ENCODE data around the gene TCTN3.
"Not testable (repeated sequence)": the region's sequence is repeated elsewhere in the genome, so short reads cannot be mapped to it uniquely, and the experiment has no call there.

The TCTN3 gene, protein sequence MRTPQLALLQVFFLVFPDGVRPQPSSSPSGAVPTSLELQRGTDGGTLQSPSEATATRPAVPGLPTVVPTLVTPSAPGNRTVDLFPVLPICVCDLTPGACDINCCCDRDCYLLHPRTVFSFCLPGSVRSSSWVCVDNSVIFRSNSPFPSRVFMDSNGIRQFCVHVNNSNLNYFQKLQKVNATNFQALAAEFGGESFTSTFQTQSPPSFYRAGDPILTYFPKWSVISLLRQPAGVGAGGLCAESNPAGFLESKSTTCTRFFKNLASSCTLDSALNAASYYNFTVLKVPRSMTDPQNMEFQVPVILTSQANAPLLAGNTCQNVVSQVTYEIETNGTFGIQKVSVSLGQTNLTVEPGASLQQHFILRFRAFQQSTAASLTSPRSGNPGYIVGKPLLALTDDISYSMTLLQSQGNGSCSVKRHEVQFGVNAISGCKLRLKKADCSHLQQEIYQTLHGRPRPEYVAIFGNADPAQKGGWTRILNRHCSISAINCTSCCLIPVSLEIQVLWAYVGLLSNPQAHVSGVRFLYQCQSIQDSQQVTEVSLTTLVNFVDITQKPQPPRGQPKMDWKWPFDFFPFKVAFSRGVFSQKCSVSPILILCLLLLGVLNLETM

DNA sequence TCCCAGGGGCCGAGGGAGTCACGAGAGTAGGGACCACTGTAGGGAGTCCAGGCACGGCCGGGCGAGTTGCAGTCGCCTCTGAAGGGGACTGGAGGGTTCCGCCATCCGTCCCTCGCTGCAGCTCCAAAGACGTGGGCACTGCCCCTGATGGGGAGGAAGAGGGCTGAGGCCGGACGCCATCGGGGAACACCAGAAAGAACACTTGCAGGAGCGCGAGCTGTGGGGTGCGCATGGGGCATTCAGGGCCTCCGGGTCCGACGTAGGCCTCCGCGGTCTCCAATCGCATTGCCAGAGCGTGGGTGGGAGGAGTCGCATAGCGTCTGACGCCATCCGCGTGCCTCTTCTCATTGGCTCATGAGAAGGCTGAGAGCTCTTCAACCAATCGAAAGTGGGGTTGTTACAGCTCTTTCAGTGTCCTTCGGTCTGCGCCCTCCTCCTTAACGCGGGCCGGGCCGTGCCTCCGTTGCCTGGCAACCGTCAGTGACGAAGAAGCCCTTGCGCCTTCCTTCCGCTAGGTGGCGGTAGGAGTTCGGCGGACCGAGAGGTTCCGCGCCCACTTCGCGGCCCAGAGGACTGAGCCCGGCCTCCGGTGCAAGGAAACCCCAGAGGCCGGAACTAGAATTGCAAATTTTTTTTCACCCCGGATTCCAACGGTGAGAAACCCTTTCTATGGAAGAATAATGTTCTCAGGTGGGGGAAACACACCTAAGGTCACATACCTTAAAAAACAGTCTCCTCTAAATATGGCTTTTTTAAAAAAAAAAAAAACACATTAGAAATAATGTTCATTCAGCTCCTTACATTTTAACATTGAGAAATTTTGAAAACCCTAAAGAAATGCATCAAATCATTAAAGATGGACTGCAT lies at the start of gene TCTN3:
TSS of gene TCTN3 (minus strand) at position 260 of the 867 bp plus-strand sequence. CDS start at position 232, 28 bp downstream.
- peak; percentile 96 for DNase-seq (ENCODE audit: low read depth)

DNA sequence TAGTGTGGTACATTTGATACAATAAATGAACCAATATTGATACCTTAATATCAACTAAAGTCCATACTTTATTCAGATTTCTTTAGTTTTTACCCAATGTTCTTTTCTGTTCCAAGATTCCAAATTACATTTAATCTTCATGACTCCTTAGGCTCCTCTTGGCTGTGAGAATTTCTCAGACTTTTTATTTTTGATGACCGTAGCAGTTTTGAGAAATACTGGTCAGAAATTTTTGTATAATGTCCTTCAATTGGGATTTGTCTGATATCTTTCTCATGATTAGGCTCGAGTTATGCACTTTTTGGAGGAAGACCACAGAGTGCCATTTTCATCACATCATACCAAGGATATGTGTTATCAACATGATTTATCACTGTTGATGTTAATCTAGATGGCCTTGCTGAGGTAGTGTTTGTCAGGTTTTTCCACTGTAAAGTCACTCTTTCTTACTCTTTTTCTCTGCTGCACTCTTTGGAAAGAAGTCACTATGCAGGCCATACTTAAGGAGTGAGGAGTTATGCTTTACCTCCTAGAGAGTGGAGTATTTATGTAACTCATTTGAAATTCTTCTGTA lies 49.3 kb upstream of the TCTN3 start:
- no peak for DNase-seq (ENCODE audit: low read depth)

DNA sequence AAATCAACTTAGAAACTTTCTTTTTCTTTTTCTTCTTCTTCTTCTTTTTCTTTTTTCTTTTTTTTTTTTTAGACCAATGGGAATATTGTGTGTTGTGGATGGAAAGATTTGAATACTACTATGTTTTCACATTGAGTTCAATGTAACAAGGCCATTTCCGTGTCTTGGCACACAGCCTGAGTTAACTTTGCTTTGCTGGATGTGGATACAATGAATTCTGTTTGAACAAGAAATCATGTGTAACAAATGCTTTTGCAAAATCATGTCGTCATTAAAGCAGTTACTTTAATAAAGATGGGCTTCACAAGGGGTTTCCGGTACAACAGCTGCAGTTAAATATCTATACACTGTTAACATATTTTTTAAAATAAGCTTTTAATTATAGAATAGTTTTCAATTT lies 48.8 kb upstream of the TCTN3 start:
- no peak for DNase-seq (ENCODE audit: low read depth)

DNA sequence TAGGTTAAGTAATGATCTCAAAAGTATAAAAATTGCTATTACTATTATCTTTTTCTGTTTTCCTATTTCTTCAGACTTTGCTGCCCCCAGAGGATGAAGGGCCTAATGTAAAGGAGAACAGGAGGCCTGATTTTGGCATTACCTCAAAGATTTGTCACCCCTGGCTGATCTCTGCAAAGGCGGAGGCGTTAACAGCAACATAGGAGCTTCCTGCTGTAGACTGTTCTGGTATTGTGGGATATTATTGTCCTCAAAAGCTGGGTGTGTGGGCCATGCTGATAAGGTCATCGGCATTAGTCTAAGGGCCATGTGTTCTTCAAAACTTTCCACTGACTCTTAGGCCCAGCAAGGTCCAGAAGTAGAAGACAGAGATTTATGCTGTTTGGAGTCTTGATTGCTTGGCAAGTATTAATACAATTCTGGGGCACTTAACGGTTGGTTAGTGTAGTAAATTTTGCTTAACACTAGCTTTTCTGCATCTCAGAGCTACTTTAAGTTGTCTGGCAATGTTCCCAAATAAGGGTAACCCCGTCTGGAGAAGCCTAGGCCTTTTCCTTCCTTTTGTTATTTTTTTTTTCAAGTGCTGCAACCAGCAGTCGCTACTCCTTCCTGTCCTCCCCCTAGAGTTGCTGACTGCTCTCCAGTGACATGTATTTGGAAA lies 48.2 kb upstream of the TCTN3 start:
- DNase-seq (ENCODE audit: low read depth) = no peak

DNA sequence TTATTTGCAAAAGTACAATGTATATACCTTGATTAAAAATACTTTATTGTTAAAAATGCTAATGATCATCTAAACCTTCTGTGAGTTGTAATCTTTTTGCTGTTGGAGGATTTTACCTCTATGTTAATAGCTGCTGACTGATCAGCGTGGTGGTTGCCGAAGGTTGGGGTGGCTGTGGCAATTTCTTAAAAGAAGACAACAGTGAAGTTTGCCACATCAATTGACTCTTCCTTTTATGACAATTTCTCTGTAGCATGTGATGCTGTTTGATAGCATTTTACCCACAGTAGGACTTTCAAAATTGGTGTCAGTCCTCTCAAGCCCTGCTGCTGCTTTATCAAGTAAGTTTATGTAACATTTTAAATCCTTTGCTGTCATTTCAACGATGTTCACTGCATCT lies 45.3 kb upstream of the TCTN3 start:
- DNase-seq (ENCODE audit: low read depth) = no peak

DNA sequence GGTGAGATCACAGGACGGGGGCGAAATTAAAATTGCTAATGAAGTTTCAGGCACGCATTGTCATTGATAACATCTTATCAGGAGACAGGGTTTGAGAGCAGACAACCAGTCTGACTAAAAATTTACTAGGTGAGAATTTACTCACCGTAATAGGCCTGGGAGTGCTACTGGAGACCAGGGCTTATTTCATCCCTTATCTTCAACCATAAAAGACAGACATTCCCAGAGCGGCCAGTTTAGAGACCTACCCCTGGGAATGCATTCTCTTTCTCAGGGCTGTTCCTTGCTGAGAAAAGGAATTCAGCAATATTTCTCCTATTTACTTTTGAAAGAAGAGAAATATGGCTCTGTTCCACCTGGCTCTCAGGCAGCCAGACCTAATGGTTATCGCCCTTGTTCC lies 39.2 kb upstream of the TCTN3 start:
- DNase-seq (ENCODE audit: low read depth) = not testable (repeated sequence)

DNA sequence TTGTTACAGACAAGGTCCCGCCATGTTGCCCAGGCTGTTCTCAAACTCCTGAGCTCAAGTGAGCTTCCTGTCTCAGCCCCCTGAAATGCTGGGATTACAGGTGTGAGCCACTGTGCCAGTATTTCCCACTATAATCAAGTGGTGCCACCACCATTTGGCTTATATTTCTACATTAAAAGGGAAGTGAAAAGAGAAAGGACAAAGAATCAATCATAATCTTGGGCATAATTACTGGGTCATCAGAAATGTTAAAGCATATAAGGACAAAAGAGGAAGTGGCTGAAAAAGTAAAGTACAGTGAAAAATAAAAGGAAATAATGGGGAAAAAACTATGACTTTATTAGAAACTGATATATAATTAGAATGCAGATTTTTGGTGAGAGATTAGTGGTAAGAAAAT lies 36.5 kb upstream of the TCTN3 start:
- DNase-seq (ENCODE audit: low read depth) = no peak

DNA sequence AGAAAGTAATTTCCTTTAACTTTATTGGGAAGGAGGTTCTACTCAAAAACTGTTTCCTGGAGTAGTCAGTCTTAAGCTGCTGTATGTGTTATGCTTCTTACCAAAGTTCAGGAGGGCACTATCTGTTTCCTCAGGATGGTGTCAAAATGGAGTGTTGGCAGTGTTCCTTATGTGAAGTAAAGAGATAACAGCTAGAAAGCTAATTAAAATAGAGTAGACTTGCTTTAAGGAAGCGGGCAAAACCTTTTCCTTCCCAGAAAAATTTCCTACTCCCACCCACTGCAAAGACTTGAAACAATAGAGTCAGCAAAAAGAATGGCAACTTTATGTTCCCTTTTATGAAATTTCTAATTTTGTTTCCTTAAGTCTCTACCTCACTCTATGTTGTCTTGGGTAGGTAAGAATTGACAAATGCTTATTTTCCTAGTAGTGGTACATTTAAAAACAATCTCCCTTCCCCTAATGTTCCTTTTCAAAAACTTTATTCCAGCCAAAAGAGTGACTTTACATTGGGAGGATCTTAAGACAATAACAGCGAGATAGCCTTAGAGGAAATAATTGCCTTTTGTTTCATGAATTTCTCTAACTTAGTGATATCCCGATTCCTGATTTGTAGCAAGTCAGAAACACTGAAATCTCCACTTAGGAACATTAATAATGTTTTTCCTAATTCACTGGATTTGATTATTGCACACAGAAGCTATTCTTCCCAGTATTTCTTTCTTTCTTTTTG lies 35.8 kb upstream of the TCTN3 start:
- DNase-seq (ENCODE audit: low read depth) = no peak

DNA sequence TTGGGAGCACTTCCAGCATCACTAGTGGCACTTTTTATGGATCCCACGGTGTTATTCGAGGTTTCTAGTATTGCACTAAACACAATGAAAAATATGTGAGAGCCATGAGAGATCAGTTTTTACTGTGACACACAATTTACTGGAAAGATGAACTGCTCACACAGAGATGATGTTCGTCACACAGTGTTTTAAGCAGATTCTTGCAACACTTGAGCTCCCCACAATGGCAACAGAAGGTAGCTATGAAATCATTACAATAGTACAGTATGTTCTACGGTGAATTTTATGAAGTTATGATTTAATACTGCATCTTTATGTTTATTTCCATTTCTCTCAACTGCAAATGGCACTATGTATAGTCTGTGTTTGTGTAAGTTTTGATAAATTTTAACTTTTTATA lies 34.8 kb upstream of the TCTN3 start:
- DNase-seq (ENCODE audit: low read depth) = no peak

DNA sequence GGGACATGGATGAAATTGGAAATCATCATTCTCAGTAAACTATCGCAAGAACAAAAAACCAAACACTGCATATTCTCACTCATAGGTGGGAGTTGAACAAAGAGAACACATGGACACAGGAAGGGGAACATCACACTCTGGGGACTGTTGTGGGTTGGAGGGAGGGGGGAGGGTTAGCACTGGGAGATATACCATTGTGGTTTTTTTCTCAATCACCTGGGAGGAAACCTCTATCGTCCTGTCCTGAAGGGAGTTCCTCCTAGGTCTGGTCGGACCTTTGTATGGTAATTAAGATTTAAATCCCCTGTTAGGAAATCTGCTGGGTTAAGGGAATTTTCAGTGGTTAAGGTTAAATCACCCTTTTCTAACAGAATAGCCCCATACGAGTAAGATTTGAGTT lies 28.8 kb upstream of the TCTN3 start:
- not testable (repeated sequence) for DNase-seq (ENCODE audit: low read depth)

DNA sequence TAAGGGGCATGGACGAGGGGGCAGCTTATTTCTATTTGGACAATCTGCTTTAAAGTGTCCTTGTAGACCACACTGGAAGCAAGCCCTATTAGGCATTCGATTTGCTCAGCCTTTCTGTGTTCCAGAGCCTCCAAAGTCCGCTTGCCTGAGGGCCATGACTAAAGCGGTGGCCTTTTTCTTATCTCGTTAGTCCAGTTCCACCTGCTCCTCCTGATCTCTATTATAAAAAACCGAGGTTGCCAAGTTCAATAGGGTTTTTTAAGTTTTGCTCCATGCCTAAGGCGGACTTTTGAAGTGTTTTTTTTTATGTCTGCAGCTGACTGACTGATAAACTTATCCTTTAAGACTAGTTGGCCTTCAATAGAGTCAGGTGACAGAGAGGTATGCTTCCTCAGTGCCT lies 27.0 kb upstream of the TCTN3 start:
- not testable (repeated sequence) for DNase-seq (ENCODE audit: low read depth)

DNA sequence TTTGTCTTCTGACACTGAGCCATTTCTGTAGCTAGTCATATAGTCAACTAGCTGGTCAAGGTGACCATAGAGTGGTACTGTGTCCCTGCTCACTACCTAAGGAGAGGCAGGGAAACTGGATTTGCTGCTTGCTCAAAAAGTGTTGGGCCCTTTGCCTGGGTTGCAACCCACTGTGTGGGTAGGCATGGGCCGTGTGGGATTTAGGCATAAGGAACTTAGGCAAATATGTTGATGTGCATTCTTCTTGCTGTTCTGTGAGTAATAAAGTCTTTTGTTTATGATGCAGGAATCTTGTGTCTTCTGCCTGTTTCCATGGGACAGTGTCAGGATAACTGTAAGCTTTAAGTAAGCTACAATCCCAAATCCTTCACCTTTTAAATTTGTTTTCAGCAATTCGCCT lies 23.1 kb upstream of the TCTN3 start:
- no peak for DNase-seq (ENCODE audit: low read depth)

DNA sequence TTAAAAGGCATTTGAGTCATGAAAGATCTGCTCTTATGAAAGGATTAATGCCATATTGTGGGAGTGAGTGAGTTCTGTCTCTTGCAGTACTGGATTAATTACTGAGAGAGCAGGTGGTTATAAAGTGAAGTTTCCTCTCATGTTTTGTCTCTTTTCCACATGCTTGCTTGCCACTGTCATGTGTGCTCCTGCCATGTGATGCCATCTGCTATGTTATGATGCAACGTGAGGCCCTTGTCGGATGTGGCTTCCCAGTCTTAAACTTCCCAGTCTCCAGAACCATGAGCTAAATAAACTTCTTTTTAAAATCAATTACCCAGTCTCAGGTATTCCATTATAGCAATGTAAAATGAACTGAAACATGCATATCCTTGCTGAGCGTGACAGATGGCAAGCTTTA lies 22.7 kb upstream of the TCTN3 start:
- no peak for DNase-seq (ENCODE audit: low read depth)

DNA sequence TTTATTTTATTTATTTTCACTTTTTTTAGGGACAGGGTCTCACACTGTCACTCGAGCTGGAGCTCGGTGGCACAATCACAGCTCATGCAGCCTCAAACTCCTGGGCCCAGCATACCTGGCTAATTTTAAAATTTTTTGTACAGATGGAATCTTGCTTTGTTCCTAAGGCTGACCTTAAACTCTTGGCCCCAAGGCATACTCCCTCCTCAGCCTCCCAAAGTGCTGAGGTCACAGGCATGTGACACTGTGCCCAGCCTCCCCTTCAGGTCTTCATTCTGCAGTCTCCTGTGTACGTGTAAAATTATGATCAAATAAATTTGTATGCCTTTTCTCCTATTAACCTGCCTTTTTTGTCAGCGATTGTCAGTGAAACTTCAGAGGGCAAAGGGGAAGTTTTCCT lies 17.8 kb upstream of the TCTN3 start:
- DNase-seq (ENCODE audit: low read depth) = no peak

DNA sequence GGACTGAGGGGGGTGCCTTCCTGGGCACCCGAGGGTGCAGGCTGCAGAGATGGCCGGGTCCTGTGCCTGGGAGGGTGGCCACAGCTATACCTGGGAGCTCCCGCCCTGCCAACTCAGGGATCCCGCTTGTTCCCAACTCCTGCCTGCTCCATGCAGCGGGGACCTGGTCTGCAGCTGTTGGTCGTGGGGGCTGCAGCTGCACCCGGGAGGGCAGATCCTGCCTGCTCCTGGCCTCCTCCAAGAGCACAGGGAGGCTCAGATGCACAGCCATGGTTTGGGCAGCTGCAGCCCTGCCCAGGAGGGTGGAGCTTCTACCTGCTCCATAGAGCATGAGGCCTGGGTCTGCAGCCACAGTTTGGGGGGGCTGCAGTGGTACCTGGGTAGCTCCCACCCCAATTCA lies 13.3 kb upstream of the TCTN3 start:
- no peak for DNase-seq (ENCODE audit: low read depth)

DNA sequence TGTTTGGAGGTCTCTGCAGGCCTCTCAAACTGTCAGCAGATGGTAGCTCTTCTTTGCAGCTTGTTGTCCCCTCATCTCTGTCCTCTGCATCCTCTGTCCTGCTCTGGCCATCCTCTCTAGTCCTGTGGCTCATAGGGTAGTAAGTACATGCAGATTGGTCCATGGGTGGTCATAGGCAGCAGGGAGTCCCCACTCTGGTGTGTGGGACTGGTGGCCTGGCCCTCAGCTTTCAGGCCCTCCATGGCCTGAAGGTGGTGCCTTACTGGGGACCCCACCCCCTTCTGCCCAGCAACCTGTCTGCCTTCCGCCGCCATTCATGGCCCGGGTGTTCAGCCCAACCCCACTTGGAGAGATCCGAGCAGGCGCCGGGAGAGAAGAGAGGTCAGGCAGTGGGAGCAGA lies 12.8 kb upstream of the TCTN3 start:
- no peak for DNase-seq (ENCODE audit: low read depth)

DNA sequence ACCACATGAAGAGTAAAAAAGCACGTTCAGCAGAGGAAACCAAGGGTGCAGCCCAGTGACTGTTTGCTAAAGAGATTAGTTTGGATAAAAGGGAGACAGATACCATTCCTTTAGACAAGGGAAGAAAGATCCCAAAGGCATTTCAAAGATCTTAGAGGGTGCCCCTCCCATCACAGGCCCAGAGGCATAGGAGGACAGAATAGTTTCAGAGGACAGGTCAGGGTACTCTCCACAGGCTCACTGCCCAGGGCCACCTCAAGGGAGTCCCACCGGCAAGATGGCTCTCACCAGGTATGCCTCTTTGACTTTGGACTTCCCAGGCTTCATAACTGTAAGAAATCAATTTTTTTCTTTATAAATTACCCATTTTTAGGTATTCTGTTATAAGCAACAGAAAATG lies 4.7 kb upstream of the TCTN3 start:
- DNase-seq (ENCODE audit: low read depth) = no peak

DNA sequence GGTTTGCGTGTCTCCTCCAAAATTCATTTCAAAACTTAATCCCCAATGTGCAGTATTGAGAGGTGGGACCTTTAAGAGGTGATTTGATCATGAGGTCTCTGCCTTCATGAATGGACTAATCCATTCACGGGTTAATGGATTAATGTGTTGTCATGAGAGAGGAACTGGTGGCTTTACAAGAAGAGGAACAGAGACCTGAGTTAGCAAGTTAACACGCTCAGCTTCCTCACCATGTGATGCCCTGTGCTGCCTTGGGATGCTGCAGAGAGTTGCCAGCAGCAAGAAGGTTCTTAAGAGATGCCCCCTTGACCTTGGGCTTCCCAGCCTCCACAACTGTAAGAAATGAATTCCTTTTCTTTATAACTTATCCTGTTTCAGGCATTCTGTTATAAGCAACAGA lies 3.7 kb upstream of the TCTN3 start:
- no peak for DNase-seq (ENCODE audit: low read depth)

DNA sequence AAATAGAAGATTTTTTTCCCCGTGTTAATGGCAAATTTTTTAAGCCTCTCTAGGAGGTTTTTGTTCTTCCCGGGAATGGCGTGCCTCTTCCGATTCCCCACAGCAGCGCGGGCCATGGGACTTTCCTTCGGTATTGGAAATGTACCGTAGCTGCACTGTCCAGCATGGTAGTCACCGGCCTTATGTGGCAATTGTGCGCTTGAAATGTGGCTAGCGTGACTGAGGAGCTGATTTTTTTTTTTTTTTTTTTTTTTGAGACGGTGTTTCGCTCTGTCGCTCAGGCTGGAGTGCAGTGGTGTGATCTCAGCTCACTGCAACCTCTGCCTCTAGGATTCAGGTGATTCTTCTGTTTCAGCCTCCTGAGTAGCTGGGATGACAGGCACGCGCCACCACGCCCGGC lies 938 bp upstream of the TCTN3 start:
- no peak for DNase-seq (ENCODE audit: low read depth)

DNA sequence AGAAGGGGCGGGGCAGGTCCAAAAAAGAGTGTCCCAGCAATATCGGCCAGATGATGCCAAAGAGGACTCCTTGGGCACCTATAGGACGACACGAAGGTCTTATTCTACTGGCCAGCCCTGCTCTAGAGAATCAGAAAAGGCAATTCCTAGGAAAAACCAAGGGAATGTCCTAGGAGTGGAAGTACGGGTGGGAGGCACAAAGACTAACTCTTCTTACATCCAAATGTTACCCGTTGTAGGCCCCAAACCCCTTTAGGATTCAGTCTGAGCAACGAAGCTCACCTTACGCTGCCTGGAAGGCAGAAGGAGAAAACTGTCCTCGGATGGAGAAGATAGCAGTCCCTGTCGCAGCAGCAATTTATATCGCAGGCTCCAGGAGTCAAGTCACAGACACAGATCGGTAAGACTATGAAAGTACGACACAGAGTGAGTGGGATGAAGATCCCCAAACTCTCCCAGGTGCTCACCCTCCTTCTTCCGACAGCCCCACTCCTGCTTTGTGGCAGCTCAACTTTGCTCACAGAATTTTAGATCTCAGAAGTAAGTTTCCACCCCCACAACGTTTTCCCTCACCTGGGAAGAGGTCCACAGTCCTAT lies 558 bp downstream of the TCTN3 start:
- no peak for DNase-seq (ENCODE audit: low read depth)

DNA sequence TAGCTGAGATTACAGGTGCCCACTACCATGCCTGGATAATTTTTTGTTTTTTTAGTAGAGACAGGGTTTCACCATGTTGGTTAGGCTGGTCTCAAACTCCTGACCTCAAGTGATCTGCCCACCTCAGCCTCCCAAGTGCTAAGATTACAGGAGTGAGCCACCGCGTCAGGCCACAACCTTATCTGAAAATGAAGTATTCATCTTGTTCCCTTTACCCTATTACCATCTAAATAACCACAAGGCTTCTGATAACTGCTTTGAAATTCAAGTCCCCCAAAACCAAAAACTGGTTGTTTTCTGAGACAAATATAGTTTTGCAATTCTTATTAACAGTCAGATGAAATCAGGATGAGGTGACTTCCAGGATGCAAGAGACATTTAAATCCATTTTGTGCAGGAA lies 2.4 kb downstream of the TCTN3 start:
- DNase-seq (ENCODE audit: low read depth) = no peak
